SK-N-SH (cell line): Measurements from ENCODE around the gene HEG1. TPM values are rescaled to one million over a fixed set of nuclear protein-coding genes. Genes with fewer than 3 reads are reported as not detected.

ENCODE experiments used
- CTCF ChIA-PET: fragments of 300-600, 350-600 bp; formaldehyde crosslinking; extraction: SDS; loops from one replicate; lab custom pipeline; 2021; lab: Yijun Ruan, JAX
- POLR2A ChIA-PET: fragments of 350-600 bp; sonication (Branson Sonifier 250); formaldehyde crosslinking; extraction: SDS; loops from one replicate; lab custom pipeline; 2020; ENCODE audit warnings: antibody characterized with exemption, inconsistent platforms; lab: Yijun Ruan, JAX
- DNase-seq: peaks from one replicate; pipeline ENCODE4 v3.0.0; 2012
- H2AFZ ChIP-seq: fragments of 200-600 bp; sonication (generic); 2 replicates; pipeline ENCODE4 v1.8.1; 2016; ENCODE audit warnings: antibody characterized with exemption, mild to moderate bottlenecking, low read depth
- H3F3A ChIP-seq: fragments of 200-600 bp; sonication (generic); replicated peaks from 2 replicates; pipeline ENCODE3; 2016; ENCODE audit warnings: antibody characterized with exemption, mild to moderate bottlenecking; ENCODE audit not compliant: insufficient read depth
- H3K27ac ChIP-seq, 2 experiments: fragments of 200-500 bp in 1 of 2; fragments of 200-600 bp in 1 of 2; sonication (Bioruptor generic) in 1 of 2; sonication (generic), shearing (Covaris generic) in 1 of 2; 2 replicates each; pipeline versions ENCODE4 v1.5.1 to v1.6.1; 2014 to 2016; ENCODE audit warnings: low read depth in 2 of 2, inconsistent platforms in 1 of 2, low read length in 1 of 2, mild to moderate bottlenecking in 1 of 2, mixed read lengths in 1 of 2
- H3K27me3 ChIP-seq: fragments of 200-600 bp; sonication (generic), shearing (Covaris generic); 2 replicates; pipeline ENCODE4 v1.6.1; 2016; ENCODE audit warnings: mixed run types; ENCODE audit not compliant: insufficient read depth
- H3K36me3 ChIP-seq, 2 experiments: fragments of 200-500 bp in 1 of 2; fragments of 200-600 bp in 1 of 2; sonication (Bioruptor generic) in 1 of 2; sonication (generic) in 1 of 2; replicated peaks in 1 of 2; 2 replicates each; pipeline versions ENCODE3 to v1.5.1; 2014 to 2016; ENCODE audit warnings: low read length in 1 of 2, mild to moderate bottlenecking in 1 of 2; ENCODE audit not compliant: insufficient read depth in 2 of 2, control insufficient read depth in 1 of 2
- H3K4me1 ChIP-seq, 2 experiments: fragments of 200-500 bp in 1 of 2; fragments of 200-600 bp in 1 of 2; sonication (Bioruptor generic) in 1 of 2; sonication (generic), shearing (Covaris generic) in 1 of 2; 2 replicates each; pipeline versions ENCODE4 v1.5.1 to v1.6.1; 2014 to 2016; ENCODE audit warnings: low read depth in 1 of 2, low read length in 1 of 2, mixed run types in 1 of 2; ENCODE audit not compliant: insufficient read depth in 2 of 2, control insufficient read depth in 1 of 2
- H3K4me2 ChIP-seq: fragments of 200-600 bp; sonication (generic), shearing (Covaris generic); 2 replicates; pipeline ENCODE4 v1.6.1; 2017; ENCODE audit warnings: mixed run types
- H3K4me3 ChIP-seq, 2 experiments: fragments of 200-500 bp in 1 of 2; fragments of 200-600 bp in 1 of 2; sonication (Bioruptor generic) in 1 of 2; sonication (generic), shearing (Covaris generic) in 1 of 2; 2 replicates each; pipeline versions ENCODE4 v1.5.1 to v1.8.1; 2014 to 2016; ENCODE audit warnings: low read depth in 2 of 2, inconsistent platforms in 1 of 2, low read length in 1 of 2, mild to moderate bottlenecking in 1 of 2, mixed read lengths in 1 of 2, moderate library complexity in 1 of 2
- H3K79me2 ChIP-seq: fragments of 200-600 bp; sonication (generic); 2 replicates; pipeline ENCODE4 v1.8.1; 2017; ENCODE audit warnings: mild to moderate bottlenecking; ENCODE audit not compliant: insufficient read depth
- H3K9ac ChIP-seq: fragments of 200-600 bp; sonication (generic); 2 replicates; pipeline ENCODE4 v1.6.1; 2017; ENCODE audit warnings: mixed run types
- H3K9me2 ChIP-seq: fragments of 200-600 bp; sonication (generic); 2 replicates; pipeline ENCODE4 v1.6.1; 2017; ENCODE audit warnings: mixed run types
- H3K9me3 ChIP-seq: fragments of 200-600 bp; sonication (generic); 2 replicates; pipeline ENCODE4 v1.6.1; 2017; ENCODE audit warnings: mixed run types, mild to moderate bottlenecking, moderate library complexity
- H4K20me1 ChIP-seq: fragments of 200-600 bp; sonication (generic); 2 replicates; pipeline ENCODE4 v1.6.1; 2017; ENCODE audit warnings: mild to moderate bottlenecking, mixed run types; ENCODE audit not compliant: insufficient read depth
- ELF1 ChIP-seq: IDR thresholded peaks from 2 replicates; pipeline ENCODE4 v1.4.0; 2012
- EP300 ChIP-seq, 2 experiments: IDR thresholded peaks; 2 replicates each; pipeline versions ENCODE4 v1.4.0 to v1.6.1; 2012; ENCODE audit warnings: borderline replicate concordance in 1 of 2, low read depth in 1 of 2, low read length in 1 of 2
- EZH2phosphoT487 ChIP-seq: fragments of 200-600 bp; sonication (generic); IDR thresholded peaks from 2 replicates; pipeline ENCODE4 v1.6.1; 2017; ENCODE audit warnings: low read depth, mixed run types, mild to moderate bottlenecking, antibody characterized with exemption, moderate library complexity, borderline replicate concordance
- RAD21 ChIP-seq: IDR thresholded peaks from 2 replicates; pipeline ENCODE4 v1.6.1; 2012; ENCODE audit warnings: mild to moderate bottlenecking, low read length
- RCOR1 ChIP-seq: fragments of 150-350 bp; IDR thresholded peaks from 2 replicates; pipeline ENCODE4 v1.6.1; 2017; ENCODE audit warnings: antibody characterized with exemption, low read length
- RFX5 ChIP-seq: IDR thresholded peaks from 2 replicates; pipeline ENCODE4 v1.6.1; 2012; ENCODE audit warnings: mild to moderate bottlenecking, improper control_type of control experiment, low read length
- SIN3A ChIP-seq: IDR thresholded peaks from 2 replicates; pipeline ENCODE4 v1.6.1; 2012; ENCODE audit warnings: low read depth, mild to moderate bottlenecking, low read length, moderate library complexity, borderline replicate concordance
- TAF1 ChIP-seq: IDR thresholded peaks from 2 replicates; pipeline ENCODE4 v1.6.1; 2012; ENCODE audit warnings: low read depth, mild to moderate bottlenecking, low read length, moderate library complexity, borderline replicate concordance
- TCF12 ChIP-seq: IDR thresholded peaks from 2 replicates; pipeline ENCODE4 v1.4.0; 2012
- TEAD4 ChIP-seq: IDR thresholded peaks from 2 replicates; pipeline ENCODE4 v1.4.0; 2012; ENCODE audit warnings: mild to moderate bottlenecking, borderline replicate concordance; ENCODE audit not compliant: insufficient read depth
- YY1 ChIP-seq: IDR thresholded peaks from 2 replicates; pipeline ENCODE4 v1.4.0; 2012; ENCODE audit warnings: low read depth, mild to moderate bottlenecking
- WGBS: methylation state at CpG from one replicate; pipeline ENCODE4 v1.1.6; 2017; ENCODE audit warnings: low lambda C conversion rate; 5-methylcytosine and 5-hydroxymethylcytosine counted together
- polyA plus RNA-seq, 3 experiments: library from polyadenylated mRNA; depleted of rRNA; stranded (reverse); fragments of >200 nt; gene quantifications; 2 replicates each; pipeline ENCODE4 v1.2.3, GENCODE V29; 2012
- TF ChIP-seq, protein P1 (sequence below): IDR thresholded peaks from 2 replicates; pipeline ENCODE4 v1.6.1; 2012; ENCODE audit warnings: mild to moderate bottlenecking, low read depth, low read length, moderate library complexity
- TF ChIP-seq, protein P2 (sequence below): fragments of 200-600 bp; sonication (generic); IDR thresholded peaks from 2 replicates; pipeline ENCODE4 v1.6.1; 2017; ENCODE audit warnings: antibody characterized with exemption, mild to moderate bottlenecking, moderate library complexity

HEG1 gene
- polyA plus RNA-seq, 1 of the 3 experiments (the other 2 are of a cell fraction): 27.7 TPM

GRCh38 chr3:124937049-124937448 is 118.7 kb downstream of the HEG1 start:
- Histone ChIP-seq H3K36me3 (no peaks in the 10 kb centered on the region), H4K20me1 (no peaks in the 10 kb centered on the region), H3K27me3 (no peaks in the 10 kb centered on the region), H3K27ac (no peak overlapping the region; a peak in 1 of 4 replicates), H3K9me3 (no peaks in the 10 kb centered on the region), H3K9ac (no peak overlapping the region), H3K4me3 (no peak overlapping the region), H3K4me1 (peaks cover 0 to 4% of the 10 kb centered on the region in 2 experiments; a peak in 1 of 4 replicates), H3K79me2 (no peaks in the 10 kb centered on the region)
- POLR2A ChIA-PET: no interaction called here
- no peak for DNase-seq
- TF ChIP-seq, protein P1, sequence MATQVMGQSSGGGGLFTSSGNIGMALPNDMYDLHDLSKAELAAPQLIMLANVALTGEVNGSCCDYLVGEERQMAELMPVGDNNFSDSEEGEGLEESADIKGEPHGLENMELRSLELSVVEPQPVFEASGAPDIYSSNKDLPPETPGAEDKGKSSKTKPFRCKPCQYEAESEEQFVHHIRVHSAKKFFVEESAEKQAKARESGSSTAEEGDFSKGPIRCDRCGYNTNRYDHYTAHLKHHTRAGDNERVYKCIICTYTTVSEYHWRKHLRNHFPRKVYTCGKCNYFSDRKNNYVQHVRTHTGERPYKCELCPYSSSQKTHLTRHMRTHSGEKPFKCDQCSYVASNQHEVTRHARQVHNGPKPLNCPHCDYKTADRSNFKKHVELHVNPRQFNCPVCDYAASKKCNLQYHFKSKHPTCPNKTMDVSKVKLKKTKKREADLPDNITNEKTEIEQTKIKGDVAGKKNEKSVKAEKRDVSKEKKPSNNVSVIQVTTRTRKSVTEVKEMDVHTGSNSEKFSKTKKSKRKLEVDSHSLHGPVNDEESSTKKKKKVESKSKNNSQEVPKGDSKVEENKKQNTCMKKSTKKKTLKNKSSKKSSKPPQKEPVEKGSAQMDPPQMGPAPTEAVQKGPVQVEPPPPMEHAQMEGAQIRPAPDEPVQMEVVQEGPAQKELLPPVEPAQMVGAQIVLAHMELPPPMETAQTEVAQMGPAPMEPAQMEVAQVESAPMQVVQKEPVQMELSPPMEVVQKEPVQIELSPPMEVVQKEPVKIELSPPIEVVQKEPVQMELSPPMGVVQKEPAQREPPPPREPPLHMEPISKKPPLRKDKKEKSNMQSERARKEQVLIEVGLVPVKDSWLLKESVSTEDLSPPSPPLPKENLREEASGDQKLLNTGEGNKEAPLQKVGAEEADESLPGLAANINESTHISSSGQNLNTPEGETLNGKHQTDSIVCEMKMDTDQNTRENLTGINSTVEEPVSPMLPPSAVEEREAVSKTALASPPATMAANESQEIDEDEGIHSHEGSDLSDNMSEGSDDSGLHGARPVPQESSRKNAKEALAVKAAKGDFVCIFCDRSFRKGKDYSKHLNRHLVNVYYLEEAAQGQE: no peak
- TF ChIP-seq EZH2phosphoT487 (no peak), EP300 (IDR thresholded peaks at IDR 0.05; ENCODE audit: borderline replicate concordance in 1 of 2, low read depth in 1 of 2, low read length in 1 of 2) (no peak), RCOR1 (no peak), TCF12 (no peak), TAF1 (no peak), YY1 (no peak), RAD21 (no peak), SIN3A (no peak), TEAD4 (no peak), ELF1 (no peak), RFX5 (no peak)
- TF ChIP-seq, protein P2, sequence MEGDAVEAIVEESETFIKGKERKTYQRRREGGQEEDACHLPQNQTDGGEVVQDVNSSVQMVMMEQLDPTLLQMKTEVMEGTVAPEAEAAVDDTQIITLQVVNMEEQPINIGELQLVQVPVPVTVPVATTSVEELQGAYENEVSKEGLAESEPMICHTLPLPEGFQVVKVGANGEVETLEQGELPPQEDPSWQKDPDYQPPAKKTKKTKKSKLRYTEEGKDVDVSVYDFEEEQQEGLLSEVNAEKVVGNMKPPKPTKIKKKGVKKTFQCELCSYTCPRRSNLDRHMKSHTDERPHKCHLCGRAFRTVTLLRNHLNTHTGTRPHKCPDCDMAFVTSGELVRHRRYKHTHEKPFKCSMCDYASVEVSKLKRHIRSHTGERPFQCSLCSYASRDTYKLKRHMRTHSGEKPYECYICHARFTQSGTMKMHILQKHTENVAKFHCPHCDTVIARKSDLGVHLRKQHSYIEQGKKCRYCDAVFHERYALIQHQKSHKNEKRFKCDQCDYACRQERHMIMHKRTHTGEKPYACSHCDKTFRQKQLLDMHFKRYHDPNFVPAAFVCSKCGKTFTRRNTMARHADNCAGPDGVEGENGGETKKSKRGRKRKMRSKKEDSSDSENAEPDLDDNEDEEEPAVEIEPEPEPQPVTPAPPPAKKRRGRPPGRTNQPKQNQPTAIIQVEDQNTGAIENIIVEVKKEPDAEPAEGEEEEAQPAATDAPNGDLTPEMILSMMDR: no peak
- TF ChIP-seq, all 33 proteins: peak for 0
- Histone ChIP-seq H3K4me2 (no peak overlapping the region), H2AFZ (no peak overlapping the region), H3F3A (no peaks in the 10 kb centered on the region), H3K9me2 (no peaks in the 10 kb centered on the region)
- WGBS: 84% methylated on average over 3 of the region's 3 CpGs
- CTCF ChIA-PET: interaction anchor here (1.3 to 1.6 kb wide), 2 partner anchors 10 to 17 kb away, joined by 3 read pairs; no protein-coding TSS in a partner anchor
